H1 (cell line): Measurements from ENCODE around the gene MRPL27.

ENCODE experiments used
- GABPA ChIP-seq: IDR thresholded peaks from 2 replicates; pipeline ENCODE4 v1.6.1; 2011; ENCODE audit warnings: mild to moderate bottlenecking, low read length, moderate library complexity, borderline replicate concordance; ENCODE audit not compliant: insufficient read depth
- TEAD4 ChIP-seq: IDR thresholded peaks from 2 replicates; pipeline ENCODE4 v1.6.1; 2012; ENCODE audit warnings: low read depth, low read length, inconsistent platforms, mixed read lengths

DNA sequence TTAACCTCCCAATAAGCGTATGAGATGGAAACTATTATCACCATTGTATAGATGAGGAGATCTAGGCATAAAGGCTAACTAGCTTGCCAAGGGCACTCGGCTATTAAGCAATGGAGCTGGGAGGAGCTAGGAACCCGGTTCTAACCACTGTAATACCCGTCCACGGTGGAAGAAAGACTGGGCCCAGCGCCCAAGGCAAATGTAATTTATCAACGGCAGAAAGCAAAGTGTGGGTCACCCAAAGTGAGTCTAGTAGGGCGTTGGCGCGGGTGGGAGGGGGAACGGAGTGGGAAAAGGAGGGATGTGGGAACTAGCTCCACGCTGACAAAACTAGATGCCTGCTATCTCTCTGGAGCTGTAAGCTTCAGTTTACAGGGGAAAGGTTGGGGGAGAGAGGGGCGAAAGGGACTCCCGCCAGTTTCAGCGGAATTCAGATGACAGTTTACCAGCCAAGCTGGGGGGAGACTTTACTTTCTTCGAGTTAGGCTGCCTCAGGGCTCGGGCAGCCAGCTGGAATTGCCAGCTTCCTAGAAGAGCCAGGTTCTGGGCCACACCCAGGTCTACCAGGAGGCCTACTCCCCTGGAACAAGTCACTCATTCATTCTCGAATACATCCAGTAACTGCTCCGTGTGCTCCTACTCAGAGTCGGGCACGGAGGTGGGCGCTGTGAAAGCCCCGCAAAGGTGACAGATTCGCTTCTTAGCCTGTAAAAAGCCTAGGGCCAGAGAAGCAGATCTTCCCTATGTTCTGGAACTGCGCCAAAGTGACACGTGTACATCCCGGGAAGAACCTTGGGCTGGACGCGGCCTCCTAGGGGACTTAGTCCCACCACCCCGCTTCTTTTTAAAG is 23.5 kb upstream of the MRPL27 start:
- no peak for TF ChIP-seq TEAD4
- TF ChIP-seq GABPA: no peak
